Measurements from ENCODE around the gene GNG2. TPM values are rescaled to one million over a fixed set of nuclear protein-coding genes. Genes with fewer than 3 reads are reported as not detected.
A peak's percentile ranks its signal among the peaks of the same experiment; 100 is the strongest.

Gene GNG2
- total and polyA plus RNA-seq, 10 of the 15 experiments (the other 5 are each of a cell fraction or from before 2014, with no cell fraction given), result 31.6 to 114 (median 66.4) TPM

DNA sequence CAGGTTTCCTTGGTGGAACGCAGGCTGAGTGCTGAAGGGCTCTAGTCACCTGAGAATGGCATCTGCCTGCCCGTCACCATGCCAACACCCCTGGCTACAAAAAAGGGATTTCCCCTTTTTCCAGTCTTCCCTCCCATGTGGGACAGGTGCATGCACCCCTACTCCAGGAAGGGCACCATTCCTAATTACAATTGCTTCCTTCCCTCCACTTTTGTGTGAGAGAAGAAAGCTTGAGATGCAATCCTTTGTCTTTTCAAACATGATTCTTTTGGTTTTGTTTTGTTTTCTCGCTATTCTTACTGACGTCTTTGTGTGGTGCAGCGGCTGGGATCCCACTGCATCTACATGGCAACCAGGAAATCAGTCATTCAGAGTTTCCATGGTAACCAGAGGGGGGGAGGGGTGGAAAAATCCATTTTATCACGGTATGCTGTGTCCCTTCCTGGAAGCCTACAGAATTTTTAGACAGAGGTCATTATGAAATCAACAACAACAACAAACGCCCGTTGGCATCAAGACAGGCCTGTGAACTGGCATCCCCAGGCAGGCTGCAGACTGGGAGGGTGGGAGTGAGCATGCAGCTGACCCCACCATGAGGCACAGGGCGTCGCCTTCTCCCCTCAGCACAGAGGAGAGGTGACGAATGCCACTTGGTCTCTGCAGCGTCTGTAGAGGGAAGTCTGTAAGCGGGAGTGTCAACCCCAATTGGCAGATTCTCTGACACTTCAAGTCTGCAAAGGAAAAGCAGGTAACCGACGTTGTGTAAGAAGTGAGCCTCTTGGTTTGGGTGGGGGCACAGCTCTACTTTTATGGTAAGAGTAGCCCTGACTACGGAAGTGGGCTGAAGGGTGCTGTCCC is 13.6 kb upstream of the GNG2 start (continued):
- no peak for TF ChIP-seq ZNF592 (IDR thresholded peaks at IDR 0.05)
- TF ChIP-seq NFYA (IDR thresholded peaks at IDR 0.05; ENCODE audit: borderline replicate concordance, low read depth, low read length), result no peak
- no peak for TF ChIP-seq IRF3 (IDR thresholded peaks at IDR 0.05)
- peak; percentile 44; the same call in 1 of the 2 replicates for TF ChIP-seq TBL1XR1 (IDR thresholded peaks at IDR 0.05; ENCODE audit: low read depth, low read length)
- no peak; the same call in 1 of the 2 replicates for TF ChIP-seq SMAD5 (IDR thresholded peaks at IDR 0.05; ENCODE audit: low read depth)
- no peak for TF ChIP-seq NFYB (IDR thresholded peaks at IDR 0.05; ENCODE audit: insufficient read depth, low read depth, low read length)
- TF ChIP-seq KLF5 (IDR thresholded peaks at IDR 0.05; ENCODE audit: partially characterized antibody), result peak; percentile 56
- 0 out of 2 replicates have a peak, but pooled peaks have one; percentile 50 for TF ChIP-seq RFX5 (IDR thresholded peaks at IDR 0.05; ENCODE audit: low read depth, low read length)
- TF ChIP-seq ASH2L (IDR thresholded peaks at IDR 0.05; ENCODE audit: borderline replicate concordance, low read depth), result peak; percentile 59; the same call in 1 of the 2 replicates
- no peak for TF ChIP-seq TCF3 (IDR thresholded peaks at IDR 0.05; ENCODE audit: borderline replicate concordance, insufficient read depth, low read depth, low read length)
- TF ChIP-seq ZNF687 (IDR thresholded peaks at IDR 0.05), result 0 out of 2 replicates have a peak, but pooled peaks have one; percentile 19
- TF ChIP-seq, protein P1, sequence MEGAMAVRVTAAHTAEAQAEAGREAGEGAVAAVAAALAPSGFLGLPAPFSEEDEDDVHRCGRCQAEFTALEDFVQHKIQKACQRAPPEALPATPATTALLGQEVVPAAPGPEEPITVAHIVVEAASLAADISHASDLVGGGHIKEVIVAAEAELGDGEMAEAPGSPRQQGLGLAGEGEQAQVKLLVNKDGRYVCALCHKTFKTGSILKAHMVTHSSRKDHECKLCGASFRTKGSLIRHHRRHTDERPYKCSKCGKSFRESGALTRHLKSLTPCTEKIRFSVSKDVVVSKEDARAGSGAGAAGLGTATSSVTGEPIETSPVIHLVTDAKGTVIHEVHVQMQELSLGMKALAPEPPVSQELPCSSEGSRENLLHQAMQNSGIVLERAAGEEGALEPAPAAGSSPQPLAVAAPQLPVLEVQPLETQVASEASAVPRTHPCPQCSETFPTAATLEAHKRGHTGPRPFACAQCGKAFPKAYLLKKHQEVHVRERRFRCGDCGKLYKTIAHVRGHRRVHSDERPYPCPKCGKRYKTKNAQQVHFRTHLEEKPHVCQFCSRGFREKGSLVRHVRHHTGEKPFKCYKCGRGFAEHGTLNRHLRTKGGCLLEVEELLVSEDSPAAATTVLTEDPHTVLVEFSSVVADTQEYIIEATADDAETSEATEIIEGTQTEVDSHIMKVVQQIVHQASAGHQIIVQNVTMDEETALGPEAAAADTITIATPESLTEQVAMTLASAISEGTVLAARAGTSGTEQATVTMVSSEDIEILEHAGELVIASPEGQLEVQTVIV (IDR thresholded peaks at IDR 0.05; ENCODE audit: borderline replicate concordance, partially characterized antibody), result peak; percentile 42
- TF ChIP-seq SPI1 (IDR thresholded peaks at IDR 0.05; ENCODE audit: borderline replicate concordance, insufficient read depth, low read depth, low read length), result peak; percentile 84
